K562 (cell line): Measurements from ENCODE around the gene DNAJC15. TPM values are rescaled to one million over a fixed set of nuclear protein-coding genes. Genes with fewer than 3 reads are reported as not detected.

Experiments
- ATAC-seq: fragments of 200-7000 bp; cut with Tn5 transposase; 3 replicates; pipeline ENCODE4 v1.9.1; 2020; ENCODE audit warnings: moderate library complexity
- BruUV-seq: library from RNA; stranded (reverse); fragments of 400-500 nt; replicated peaks from 2 replicates; lab custom pipeline; 2021; lab: Mats Ljungman, UMichigan
- CTCF ChIA-PET: fragments of 300-600 bp; formaldehyde crosslinking; extraction: SDS; loops from one replicate; lab custom pipeline; 2021; ENCODE audit warnings: low intra/inter-chr PET ratio; lab: Yijun Ruan, JAX
- POLR2A ChIA-PET: fragments of 300-600, 350-650 bp; sonication (Branson Sonifier 250); formaldehyde crosslinking; extraction: SDS; loops from one replicate; lab custom pipeline; 2021; ENCODE audit warnings: antibody characterized with exemption, inconsistent platforms; lab: Yijun Ruan, JAX
- DNase-seq, 4 experiments: peaks; one replicate each; pipeline versions ENCODE4 v3.0.0 to v3.0.0-alpha.2; 2011 to 2018; ENCODE audit warnings: low spot score in 3 of 4, mixed read lengths in 3 of 4; ENCODE audit errors: extremely low read depth in 1 of 4
- FAIRE-seq: peaks from 2 replicates; lab custom pipeline; 2011; peaks lifted over from hg19 to GRCh38; lab: Jason Lieb, UNC
- H2AFZ ChIP-seq: 2 replicates; pipeline ENCODE4 v1.6.0; 2011; ENCODE audit warnings: low read depth, low read length, control low read depth, inconsistent platforms
- H3K27ac ChIP-seq: fragments of 200-600 bp; 3 replicates; pipeline ENCODE4 v1.8.0; 2011; ENCODE audit warnings: low read depth, mild to moderate bottlenecking, control low read depth, inconsistent platforms, low read length, moderate library complexity, mixed read lengths; ENCODE audit errors: extremely low read depth
- H3K27me3 ChIP-seq, 2 experiments: fragments of 300-600 bp in 1 of 2; 2 replicates in 1 of 2; 3 replicates in 1 of 2; pipeline versions ENCODE4 v1.6.0 to v1.8.0; 2011; ENCODE audit warnings: inconsistent platforms in 2 of 2, low read length in 2 of 2, mild to moderate bottlenecking in 1 of 2, mixed read lengths in 1 of 2, moderate library complexity in 1 of 2; ENCODE audit not compliant: control insufficient read depth in 2 of 2, insufficient read depth in 2 of 2
- H3K36me3 ChIP-seq: fragments of 300-600 bp; 3 replicates; pipeline ENCODE4 v1.8.0; 2011; ENCODE audit warnings: mild to moderate bottlenecking, low read length, inconsistent platforms; ENCODE audit not compliant: control insufficient read depth, insufficient read depth
- H3K4me1 ChIP-seq, 2 experiments: fragments of 200-600 bp in 1 of 2; replicated peaks in 1 of 2; 2 replicates in 1 of 2; 3 replicates in 1 of 2; pipeline versions ENCODE4 v1.5.1 to v1.8.0; 2011; ENCODE audit warnings: inconsistent platforms in 2 of 2, low read length in 2 of 2, mild to moderate bottlenecking in 1 of 2, mixed read lengths in 1 of 2, moderate library complexity in 1 of 2; ENCODE audit not compliant: control insufficient read depth in 2 of 2, insufficient read depth in 2 of 2
- H3K4me2 ChIP-seq: 2 replicates; pipeline ENCODE4 v1.6.1; 2011; ENCODE audit warnings: low read length, control low read depth, inconsistent platforms, mixed read lengths; ENCODE audit not compliant: insufficient read depth
- H3K4me3 ChIP-seq: fragments of 200-600 bp; sonication (generic), shearing (Covaris generic); 2 replicates; pipeline ENCODE4 v1.5.1; 2016; ENCODE audit warnings: control low read depth, inconsistent platforms
- H3K79me2 ChIP-seq: fragments of 200-600 bp; 3 replicates; pipeline ENCODE4 v1.8.0; 2011; ENCODE audit warnings: low read length, inconsistent platforms; ENCODE audit not compliant: control insufficient read depth, insufficient read depth
- H3K9ac ChIP-seq, 2 experiments: 2 replicates each; pipeline versions ENCODE4 v1.6.0 to v1.6.1; 2011; ENCODE audit warnings: low read depth in 2 of 2, low read length in 2 of 2, control low read depth in 1 of 2, inconsistent platforms in 1 of 2, mild to moderate bottlenecking in 1 of 2, mixed read lengths in 1 of 2; ENCODE audit not compliant: insufficient read depth in 1 of 2
- H3K9me1 ChIP-seq: one replicate; pipeline ENCODE4 v1.6.0; 2011; ENCODE audit warnings: inconsistent platforms, mild to moderate bottlenecking, low read length, moderate library complexity; ENCODE audit not compliant: control insufficient read depth, insufficient read depth
- H3K9me3 ChIP-seq: replicated peaks from 2 replicates; pipeline ENCODE4 v1.5.1; 2011; ENCODE audit warnings: low read depth, low read length, inconsistent platforms; ENCODE audit not compliant: control insufficient read depth, insufficient read depth
- H4K20me1 ChIP-seq: replicated peaks from 2 replicates; pipeline ENCODE4 v1.6.1; 2011; ENCODE audit warnings: low read length, inconsistent platforms, mixed read lengths; ENCODE audit not compliant: control insufficient read depth, insufficient read depth
- DIDO1 ChIP-seq: fragments of 450-650 bp; IDR thresholded peaks from 2 replicates; pipeline ENCODE4 v1.6.1; 2016; ENCODE audit warnings: low read depth, missing biosample characterization, missing genetic modification characterization
- ELF1 ChIP-seq: fragments of 200-800 bp; sonication (Bioruptor generic); IDR thresholded peaks from 2 replicates; pipeline ENCODE4 v1.6.1; 2016; ENCODE audit warnings: missing genetic modification characterization, missing compliant biosample characterization
- FOS ChIP-seq: IDR thresholded peaks from 3 replicates; pipeline ENCODE4 v1.6.1; 2011; ENCODE audit not compliant: insufficient read length; ENCODE audit errors: extremely low read depth
- MCM5 ChIP-seq: fragments of 450-650 bp; IDR thresholded peaks from 2 replicates; pipeline ENCODE4 v1.6.1; 2016; ENCODE audit warnings: low read depth
- NCOA2 ChIP-seq, 2 experiments: fragments of 450-650 bp; IDR thresholded peaks; 2 replicates each; pipeline ENCODE4 v1.6.1; 2018; ENCODE audit warnings: mild to moderate bottlenecking in 2 of 2, moderate library complexity in 1 of 2; ENCODE audit not compliant: partially characterized antibody in 2 of 2
- NFATC3 ChIP-seq: fragments of 450-650 bp; IDR thresholded peaks from 2 replicates; pipeline ENCODE4 v1.6.1; 2017; ENCODE audit warnings: mild to moderate bottlenecking
- POLR3G ChIP-seq: IDR thresholded peaks from 2 replicates; pipeline ENCODE4 v1.6.1; 2011; ENCODE audit not compliant: insufficient read length, insufficient replicate concordance; ENCODE audit errors: extremely low read depth
- TCF3 ChIP-seq: sonication (generic); formaldehyde crosslinking; IDR thresholded peaks from 2 replicates; pipeline ENCODE4 v1.4.0; 2020; ENCODE audit warnings: mild to moderate bottlenecking, missing genetic modification reagents
- TGIF2 ChIP-seq: sonication (generic); formaldehyde crosslinking; IDR thresholded peaks from 2 replicates; pipeline ENCODE4 v1.8.1; 2022; ENCODE audit warnings: mild to moderate bottlenecking, missing genetic modification reagents, moderate library complexity
- U2AF1 ChIP-seq: fragments of 200-400 bp; formaldehyde crosslinking; optimal IDR thresholded peaks from 2 replicates; pipeline ENCODE3; 2017; ENCODE audit warnings: mild to moderate bottlenecking, low read depth, low read length, moderate library complexity
- ZNF146 ChIP-seq: IDR thresholded peaks from one replicate; pipeline ENCODE4 v1.6.1; 2018; ENCODE audit warnings: missing compliant biosample characterization; ENCODE audit not compliant: unreplicated experiment
- ZNF347 ChIP-seq: fragments of 450-650 bp; formaldehyde crosslinking; IDR thresholded peaks from 2 replicates; pipeline ENCODE4 v1.4.0; 2020; ENCODE audit warnings: low read depth, mild to moderate bottlenecking, moderate library complexity
- WGBS: fragments of 100-300 bp; shearing (Covaris generic); methylation state at CpG from one replicate; pipeline ENCODE4 v1.1.6; 2016; ENCODE audit warnings: low coverage, mixed read lengths; ENCODE audit not compliant: insufficient coverage; ENCODE audit errors: missing lambda C conversion rate; 5-methylcytosine and 5-hydroxymethylcytosine counted together
- in situ Hi-C: fragments of 300-500 bp; cut with MboI; formaldehyde crosslinking; loops from 4 replicates; pipeline ENCODE4 v1.15.0; 2018; ENCODE audit warnings: inconsistent platforms, mixed read lengths
- intact Hi-C: fragments of 100-400 bp; cut with micrococcal nuclease; formaldehyde crosslinking; loops from 2 replicates; pipeline ENCODE4 v1.14.2; 2022
- polyA plus RNA-seq, 8 experiments: library from polyadenylated mRNA; depleted of rRNA in 4 of 8; stranded (reverse) in 5 of 8; unstranded in 3 of 8; fragments of >200 nt; fragmentation: Nextera tagmentation in 2 of 8; fragmentation: Illumina TruSeq in 1 of 8; extraction: Ambion mirVana in 2 of 8; extraction: Trizol in 1 of 8; gene quantifications; 2 replicates each; pipeline versions ENCODE4 v1.2.1 to v1.2.3, GENCODE V29; 2011 to 2014; ENCODE audit warnings: inconsistent platforms in 1 of 8, missing spikeins in 1 of 8
- total RNA-seq, 7 experiments: library from RNA; depleted of rRNA in 6 of 7; stranded (reverse); fragments of >200 nt in 6 of 7; fragmentation: Illumina TruSeq in 2 of 7; extraction: Trizol in 2 of 7; gene quantifications; 2 replicates each; pipeline versions ENCODE4 v1.2.1 to v1.2.3, GENCODE V29; 2011 to 2021; ENCODE audit warnings: low replicate concordance in 1 of 7
- TF ChIP-seq, protein P1 (sequence below): sonication (generic); formaldehyde crosslinking; IDR thresholded peaks from 2 replicates; pipeline ENCODE4 v1.4.0; 2020; ENCODE audit warnings: mild to moderate bottlenecking, missing genetic modification reagents
- TF ChIP-seq, protein P2 (sequence below): fragments of 250-450 bp; sonication (Bioruptor Pico); IDR thresholded peaks from 2 replicates; pipeline ENCODE4 v1.5.0; 2022; ENCODE audit warnings: mild to moderate bottlenecking

Gene DNAJC15
- total and polyA plus RNA-seq, 9 of the 15 experiments (the other 6 are each of a cell fraction or from before 2014, with no cell fraction given), result 0.47 to 3.8 (median 1.0) TPM

DNA sequence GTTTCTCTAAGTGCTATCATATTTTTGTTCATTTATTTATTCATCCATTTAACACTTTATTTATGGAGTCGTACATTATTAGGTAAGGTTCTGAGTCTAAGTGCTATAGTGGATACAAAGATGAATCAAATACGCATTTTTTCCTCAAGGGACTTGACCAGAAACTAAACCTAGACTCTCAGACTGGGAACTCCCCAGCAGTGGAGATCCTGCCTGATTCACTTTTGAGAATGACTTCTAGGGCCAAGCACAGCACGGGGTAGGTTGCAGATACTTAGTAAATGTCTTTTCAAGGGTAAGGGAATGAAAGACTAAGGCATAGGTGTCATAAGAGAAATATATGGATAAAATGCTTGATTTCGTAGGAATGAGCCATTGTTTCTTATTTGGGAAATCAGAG, 7.2 kb downstream of the DNAJC15 start:
- Histone ChIP-seq H3K27me3 (no peaks in the 10 kb centered on the region), H4K20me1 (no peaks in the 10 kb centered on the region), H2AFZ (no peak overlapping the region), H3K36me3 (no peaks in the 10 kb centered on the region), H3K9me1 (no peaks in the 10 kb centered on the region), H3K4me3 (no peak overlapping the region), H3K27ac (no peak overlapping the region), H3K4me1 (no peaks in the 10 kb centered on the region), H3K9me3 (no peaks in the 10 kb centered on the region), H3K79me2 (no peaks in the 10 kb centered on the region), H3K9ac (no peak overlapping the region)
- in situ Hi-C loops, result no loop called here
- intact Hi-C loops, result no loop called here
- CTCF ChIA-PET, result no interaction called here
- POLR2A ChIA-PET, result no interaction called here
- WGBS, result 8% methylated on average over 4 of the region's 4 CpGs
- DNase-seq (no peak), FAIRE-seq (no peak), ATAC-seq (no peak)
- TF ChIP-seq TCF3 (CRISPR knock-in tag) (no peak), NFATC3 (no peak), ELF1 (tag) (no peak), ZNF146 (CRISPR knock-in tag) (no peak), ZNF347 (CRISPR knock-in tag) (no peak)
- TF ChIP-seq, all 486 proteins: peak for 0
- no peak overlapping the region for H3K4me2 ChIP-seq
- BruUV-seq, result no TSS peak

DNA sequence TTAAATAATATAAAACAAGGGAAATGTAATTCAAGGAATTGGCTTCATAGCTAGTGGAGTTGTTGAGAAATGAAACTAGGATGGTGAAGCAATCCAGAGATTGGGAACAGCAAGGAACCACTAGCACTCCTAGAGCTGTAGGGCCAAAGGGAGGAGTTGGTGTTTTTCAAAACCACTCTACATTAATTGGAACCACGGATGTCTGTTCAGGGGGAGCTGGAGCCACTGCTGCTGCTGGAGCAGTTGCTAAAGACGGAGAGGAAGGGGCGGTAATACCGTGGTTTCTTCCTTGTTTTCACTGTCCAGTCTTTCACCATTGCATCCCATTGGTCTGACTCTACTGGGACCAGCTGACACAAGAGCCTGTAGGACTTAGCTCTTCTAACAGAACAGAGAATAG, 8.5 kb downstream of the DNAJC15 start:
- no peak for ATAC-seq
- WGBS, result 11% methylated on average over 3 of the region's 4 CpGs
- Histone ChIP-seq H3K9me3 (no peaks in the 10 kb centered on the region), H2AFZ (no peak overlapping the region), H3K4me2 (no peak overlapping the region), H3K4me1 (peaks cover 0 to 3% of the 10 kb centered on the region in 2 experiments; a peak in 1 of 5 replicates), H3K27ac (no peak overlapping the region), H3K9me1 (no peaks in the 10 kb centered on the region), H4K20me1 (no peaks in the 10 kb centered on the region), H3K27me3 (no peaks in the 10 kb centered on the region; a peak in 1 of 5 replicates), H3K9ac (no peak overlapping the region), H3K36me3 (no peaks in the 10 kb centered on the region), H3K4me3 (no peak overlapping the region), H3K79me2 (no peaks in the 10 kb centered on the region)
- intact Hi-C loops (no loop called here), in situ Hi-C loops (no loop called here)
- ChIA-PET CTCF (no interaction called here), POLR2A (no interaction called here)
- no peak for DNase-seq
- no peak for FAIRE-seq
- BruUV-seq, result no TSS peak
- TF ChIP-seq, protein P1, sequence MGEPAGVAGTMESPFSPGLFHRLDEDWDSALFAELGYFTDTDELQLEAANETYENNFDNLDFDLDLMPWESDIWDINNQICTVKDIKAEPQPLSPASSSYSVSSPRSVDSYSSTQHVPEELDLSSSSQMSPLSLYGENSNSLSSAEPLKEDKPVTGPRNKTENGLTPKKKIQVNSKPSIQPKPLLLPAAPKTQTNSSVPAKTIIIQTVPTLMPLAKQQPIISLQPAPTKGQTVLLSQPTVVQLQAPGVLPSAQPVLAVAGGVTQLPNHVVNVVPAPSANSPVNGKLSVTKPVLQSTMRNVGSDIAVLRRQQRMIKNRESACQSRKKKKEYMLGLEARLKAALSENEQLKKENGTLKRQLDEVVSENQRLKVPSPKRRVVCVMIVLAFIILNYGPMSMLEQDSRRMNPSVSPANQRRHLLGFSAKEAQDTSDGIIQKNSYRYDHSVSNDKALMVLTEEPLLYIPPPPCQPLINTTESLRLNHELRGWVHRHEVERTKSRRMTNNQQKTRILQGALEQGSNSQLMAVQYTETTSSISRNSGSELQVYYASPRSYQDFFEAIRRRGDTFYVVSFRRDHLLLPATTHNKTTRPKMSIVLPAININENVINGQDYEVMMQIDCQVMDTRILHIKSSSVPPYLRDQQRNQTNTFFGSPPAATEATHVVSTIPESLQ (CRISPR knock-in tag), result no peak
- TF ChIP-seq NCOA2 (IDR thresholded peaks at IDR 0.05; ENCODE audit: partially characterized antibody in 2 of 2), result no peak
- no peak for TF ChIP-seq DIDO1 (tag)
- TF ChIP-seq MCM5, result no peak
- no peak for TF ChIP-seq TGIF2
- no peak for TF ChIP-seq FOS
- TF ChIP-seq POLR3G, result no peak
- TF ChIP-seq U2AF1, result no peak
- TF ChIP-seq, protein P2, sequence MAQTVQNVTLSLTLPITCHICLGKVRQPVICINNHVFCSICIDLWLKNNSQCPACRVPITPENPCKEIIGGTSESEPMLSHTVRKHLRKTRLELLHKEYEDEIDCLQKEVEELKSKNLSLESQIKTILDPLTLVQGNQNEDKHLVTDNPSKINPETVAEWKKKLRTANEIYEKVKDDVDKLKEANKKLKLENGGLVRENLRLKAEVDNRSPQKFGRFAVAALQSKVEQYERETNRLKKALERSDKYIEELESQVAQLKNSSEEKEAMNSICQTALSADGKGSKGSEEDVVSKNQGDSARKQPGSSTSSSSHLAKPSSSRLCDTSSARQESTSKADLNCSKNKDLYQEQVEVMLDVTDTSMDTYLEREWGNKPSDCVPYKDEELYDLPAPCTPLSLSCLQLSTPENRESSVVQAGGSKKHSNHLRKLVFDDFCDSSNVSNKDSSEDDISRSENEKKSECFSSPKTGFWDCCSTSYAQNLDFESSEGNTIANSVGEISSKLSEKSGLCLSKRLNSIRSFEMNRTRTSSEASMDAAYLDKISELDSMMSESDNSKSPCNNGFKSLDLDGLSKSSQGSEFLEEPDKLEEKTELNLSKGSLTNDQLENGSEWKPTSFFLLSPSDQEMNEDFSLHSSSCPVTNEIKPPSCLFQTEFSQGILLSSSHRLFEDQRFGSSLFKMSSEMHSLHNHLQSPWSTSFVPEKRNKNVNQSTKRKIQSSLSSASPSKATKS (CRISPR knock-in tag), result no peak
